MM.1S (cell line): ENCODE data around the gene ADGRL3.

Experiments
- DNase-seq: peaks from one replicate; pipeline ENCODE4 v3.0.0-alpha.2; 2015
- H2AFZ ChIP-seq: fragments of 300-600 bp; sonication (generic); 2 replicates; pipeline ENCODE4 v1.6.0; 2016; ENCODE audit warnings: antibody characterized with exemption, low read length
- H3F3A ChIP-seq: fragments of 300-600 bp; sonication (generic); 2 replicates; pipeline ENCODE4 v1.6.1; 2016; ENCODE audit warnings: mild to moderate bottlenecking, antibody characterized with exemption, low read length, moderate library complexity, mixed read lengths; ENCODE audit not compliant: insufficient read depth
- H3K27ac ChIP-seq: fragments of 300-600 bp; sonication (generic); 2 replicates; pipeline ENCODE4 v1.5.1; 2016; ENCODE audit warnings: mild to moderate bottlenecking, low read length
- H3K27me3 ChIP-seq: fragments of 300-600 bp; sonication (generic); replicated peaks from 2 replicates; pipeline ENCODE4 v1.6.0; 2016; ENCODE audit warnings: low read length; ENCODE audit not compliant: insufficient read depth
- H3K36me3 ChIP-seq: fragments of 300-600 bp; sonication (generic); replicated peaks from 2 replicates; pipeline ENCODE4 v1.6.1; 2016; ENCODE audit warnings: mild to moderate bottlenecking, low read length, mixed read lengths; ENCODE audit not compliant: insufficient read depth
- H3K4me1 ChIP-seq: fragments of 300-600 bp; sonication (generic); 2 replicates; pipeline ENCODE4 v1.6.1; 2016; ENCODE audit warnings: low read length, mixed read lengths
- H3K4me2 ChIP-seq: fragments of 300-600 bp; sonication (generic); 2 replicates; pipeline ENCODE4 v1.6.0; 2016; ENCODE audit warnings: low read depth, low read length
- H3K4me3 ChIP-seq: fragments of 300-600 bp; sonication (generic); 2 replicates; pipeline ENCODE4 v1.5.1; 2016; ENCODE audit warnings: low read length, mixed read lengths
- H3K79me2 ChIP-seq: fragments of 300-600 bp; sonication (generic); 2 replicates; pipeline ENCODE4 v1.6.1; 2016; ENCODE audit warnings: mixed run types, low read length, mixed read lengths
- H3K9ac ChIP-seq: fragments of 300-600 bp; sonication (generic); 2 replicates; pipeline ENCODE4 v1.6.1; 2016; ENCODE audit warnings: low read length, mixed read lengths
- H3K9me2 ChIP-seq: fragments of 300-600 bp; sonication (generic); replicated peaks from 2 replicates; pipeline ENCODE4 v1.6.1; 2016; ENCODE audit warnings: mild to moderate bottlenecking, low read length, mixed read lengths; ENCODE audit not compliant: insufficient read depth
- H3K9me3 ChIP-seq: fragments of 300-600 bp; sonication (generic); replicated peaks from 2 replicates; pipeline ENCODE4 v1.6.1; 2016; ENCODE audit warnings: mild to moderate bottlenecking, low read length, mixed read lengths; ENCODE audit not compliant: insufficient read depth
- H4K20me1 ChIP-seq: fragments of 300-600 bp; sonication (generic); 2 replicates; pipeline ENCODE4 v1.6.1; 2016; ENCODE audit warnings: mild to moderate bottlenecking, low read length, moderate library complexity, mixed read lengths; ENCODE audit not compliant: insufficient read depth
- CTCF ChIP-seq: fragments of 300-600 bp; sonication (generic); IDR thresholded peaks from 2 replicates; pipeline ENCODE4 v1.5.1; 2016; ENCODE audit warnings: antibody characterized with exemption, low read length, mixed read lengths
- EZH2 ChIP-seq: fragments of 300-600 bp; sonication (generic); optimal IDR thresholded peaks from 2 replicates; pipeline ENCODE3; 2017; ENCODE audit warnings: low read depth, mild to moderate bottlenecking, antibody characterized with exemption, low read length, mixed read lengths
- EZH2phosphoT487 ChIP-seq: fragments of 300-600 bp; sonication (generic); IDR thresholded peaks from 2 replicates; pipeline ENCODE4 v1.6.1; 2018; ENCODE audit warnings: antibody characterized with exemption, low read length

Gene ADGRL3

DNA sequence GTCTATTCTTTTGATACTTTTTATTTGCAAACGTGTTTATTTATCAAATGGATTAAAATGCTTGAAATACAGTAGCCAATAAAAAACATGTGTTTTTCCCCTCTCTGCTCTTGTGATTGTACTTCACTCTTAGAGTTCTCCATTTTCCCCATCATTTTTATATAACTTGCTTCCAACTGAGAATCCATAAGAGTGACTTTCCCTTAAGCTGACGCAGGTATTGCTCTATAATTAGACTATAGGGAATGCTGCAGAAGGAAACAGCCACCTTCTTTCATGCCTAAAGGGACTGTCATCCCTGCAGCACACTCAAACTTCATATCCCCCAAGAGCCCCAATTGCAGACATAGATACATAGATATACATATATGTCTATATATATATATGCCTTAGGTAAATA lies 456.9 kb downstream of the ADGRL3 start:
- Histone ChIP-seq H3K4me2 (no peak overlapping the region), H3K27me3 (no peaks in the 10 kb centered on the region), H3K9me2 (no peaks in the 10 kb centered on the region), H4K20me1 (no peaks in the 10 kb centered on the region), H3K36me3 (no peaks in the 10 kb centered on the region), H3K79me2 (no peaks in the 10 kb centered on the region), H3F3A (no peaks in the 10 kb centered on the region), H3K9me3 (no peaks in the 10 kb centered on the region), H2AFZ (no peak overlapping the region), H3K9ac (no peak overlapping the region), H3K4me1 (no peaks in the 10 kb centered on the region), H3K27ac (no peak overlapping the region), H3K4me3 (no peak overlapping the region)
- no peak for TF ChIP-seq CTCF
- TF ChIP-seq EZH2phosphoT487: no peak
- TF ChIP-seq EZH2: no peak
- no peak for DNase-seq

GRCh38 chr4:61661960-61662359 lies 461.8 kb downstream of the ADGRL3 start:
- H3K4me2 ChIP-seq: no peak overlapping the region
- no peaks in the 10 kb centered on the region for H3K9me2 ChIP-seq
- no peaks in the 10 kb centered on the region for H3K9me3 ChIP-seq
- no peak overlapping the region for H2AFZ ChIP-seq
- TF ChIP-seq CTCF (no peak), EZH2phosphoT487 (no peak), EZH2 (no peak)
- no peaks in the 10 kb centered on the region for H3K79me2 ChIP-seq
- no peak overlapping the region for H3K9ac ChIP-seq
- H3K36me3 ChIP-seq: no peaks in the 10 kb centered on the region
- no peak overlapping the region for H3K27ac ChIP-seq
- no peaks in the 10 kb centered on the region for H3F3A ChIP-seq
- no peak for DNase-seq
- no peaks in the 10 kb centered on the region for H3K27me3 ChIP-seq
- no peak overlapping the region for H3K4me3 ChIP-seq
- no peaks in the 10 kb centered on the region for H3K4me1 ChIP-seq
- H4K20me1 ChIP-seq: no peaks in the 10 kb centered on the region

- H3K9me2 ChIP-seq: no peaks in the 10 kb centered on the region
- no peak overlapping the region for H3K4me2 ChIP-seq
- H4K20me1 ChIP-seq: no peaks in the 10 kb centered on the region
- H3K9me3 ChIP-seq: no peaks in the 10 kb centered on the region
- TF ChIP-seq EZH2 (no peak), EZH2phosphoT487 (no peak), CTCF (no peak)
- no peaks in the 10 kb centered on the region for H3F3A ChIP-seq
- no peaks in the 10 kb centered on the region for H3K27me3 ChIP-seq
- H3K36me3 ChIP-seq: no peaks in the 10 kb centered on the region
- no peaks in the 10 kb centered on the region for H3K79me2 ChIP-seq
- no peak for DNase-seq
- H3K27ac ChIP-seq: no peak overlapping the region
- H3K9ac ChIP-seq: no peak overlapping the region
- H3K4me1 ChIP-seq: no peaks in the 10 kb centered on the region
- H3K4me3 ChIP-seq: no peak overlapping the region
- no peak overlapping the region for H2AFZ ChIP-seq
Observed at GRCh38 chr4:61662362-61662761, 462.2 kb downstream of the ADGRL3 start.
